Measurements from ENCODE around the gene KIN.
A peak's percentile ranks its signal among the peaks of the same experiment; 100 is the strongest.
"Not testable (repeated sequence)": the region's sequence is repeated elsewhere in the genome, so short reads cannot be mapped to it uniquely, and the experiment has no call there.

Gene KIN

GRCh38 chr10:7787857-7788638 lies at the start of gene KIN, which contains the start of gene ATP5F1C:
Gene KIN, minus strand, starts transcription at chr10:7787993. Its CDS starts 60 bp downstream, at chr10:7787933.
Gene ATP5F1C, plus strand, starts transcription at chr10:7788177. Its CDS starts 31 bp downstream, at chr10:7788208.
- DNase-seq, result peak; percentile 99

GRCh38 chr10:7836571-7836970 lies 48.8 kb upstream of the KIN start:
- DNase-seq, result no peak

- no peak for DNase-seq
Measured at GRCh38 chr10:7834262-7834661, 46.5 kb upstream of the KIN start.

- DNase-seq, result no peak
Measured at GRCh38 chr10:7833210-7833609, 45.4 kb upstream of the KIN start.

GRCh38 chr10:7832060-7832459 lies 44.3 kb upstream of the KIN start:
- DNase-seq, result no peak

- DNase-seq, result no peak
Measured at GRCh38 chr10:7829289-7829834, 41.6 kb upstream of the KIN start.

- no peak for DNase-seq
Measured at GRCh38 chr10:7826971-7827370, 39.2 kb upstream of the KIN start.

- DNase-seq, result no peak
Measured at GRCh38 chr10:7824251-7824650, 36.5 kb upstream of the KIN start.

GRCh38 chr10:7819121-7819460 lies 31.3 kb upstream of the KIN start:
- peak; percentile 34 for DNase-seq

GRCh38 chr10:7818295-7819120 lies 30.7 kb upstream of the KIN start, which contains the start of gene TAF3:
Gene TAF3, plus strand, starts transcription at chr10:7818505. Its CDS starts 205 bp downstream, at chr10:7818710.
- peak; percentile 91 for DNase-seq

GRCh38 chr10:7817984-7818294 lies 30.1 kb upstream of the KIN start:
- DNase-seq, result no peak

- no peak for DNase-seq
Measured at GRCh38 chr10:7817576-7817975, 29.8 kb upstream of the KIN start.

GRCh38 chr10:7813481-7813880 lies 25.7 kb upstream of the KIN start:
- DNase-seq, result no peak

GRCh38 chr10:7811743-7812142 lies 23.9 kb upstream of the KIN start:
- not testable (repeated sequence) for DNase-seq

GRCh38 chr10:7811000-7811399 lies 23.2 kb upstream of the KIN start:
- no peak for DNase-seq

- no peak for DNase-seq
Measured at GRCh38 chr10:7810443-7810842, 22.6 kb upstream of the KIN start.

GRCh38 chr10:7808686-7809267 lies 21.0 kb upstream of the KIN start:
- DNase-seq, result no peak

GRCh38 chr10:7804741-7805140 lies 16.9 kb upstream of the KIN start:
- no peak for DNase-seq

GRCh38 chr10:7804216-7804615 lies 16.4 kb upstream of the KIN start:
- DNase-seq, result no peak

GRCh38 chr10:7802606-7803005 lies 14.8 kb upstream of the KIN start:
- no peak for DNase-seq

GRCh38 chr10:7797582-7797981 lies 9.8 kb upstream of the KIN start:
- no peak for DNase-seq

- DNase-seq, result no peak
Measured at GRCh38 chr10:7795605-7796004, 7.8 kb upstream of the KIN start.

- DNase-seq, result no peak
Measured at GRCh38 chr10:7794251-7795026, 6.6 kb upstream of the KIN start.

All from left hindlimb (tissue), 1 donor.